Fibroblast of skin of left quadriceps (primary cell): ENCODE results near the gene CWC25.
"Not testable (repeated sequence)": the region's sequence is repeated elsewhere in the genome, so short reads cannot be mapped to it uniquely, and the experiment has no call there.

ENCODE experiments used
- DNase-seq, 2 experiments: peaks; one replicate each; pipeline ENCODE4 v3.0.0-alpha.2; 2013; ENCODE audit warnings: low read depth in 2 of 2

Gene CWC25

DNA sequence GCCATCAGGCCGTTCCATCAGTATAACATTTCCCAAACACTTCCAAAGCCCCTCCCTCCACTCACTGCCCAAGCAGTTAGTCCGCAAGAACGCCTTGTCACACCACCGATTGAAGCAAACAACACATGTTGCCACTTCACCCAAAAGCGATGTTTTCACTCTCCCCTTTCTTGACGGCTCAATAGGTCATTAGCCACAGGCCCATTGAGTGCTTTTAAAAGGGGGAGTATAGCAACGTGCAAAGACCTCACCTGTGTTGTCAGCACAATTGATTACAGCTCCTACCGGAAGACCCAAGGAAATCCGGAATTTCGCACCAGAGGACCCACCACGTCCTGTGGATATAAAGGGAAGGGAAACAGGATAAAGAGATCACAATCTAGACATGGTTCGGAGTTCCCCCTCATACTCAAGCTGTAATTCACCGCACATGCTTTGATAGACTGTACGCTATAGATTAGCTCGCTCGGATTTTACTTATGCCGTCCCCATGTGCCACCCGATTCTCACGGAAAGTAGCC, 27.7 kb upstream of the CWC25 start:
- no peak for DNase-seq

DNA sequence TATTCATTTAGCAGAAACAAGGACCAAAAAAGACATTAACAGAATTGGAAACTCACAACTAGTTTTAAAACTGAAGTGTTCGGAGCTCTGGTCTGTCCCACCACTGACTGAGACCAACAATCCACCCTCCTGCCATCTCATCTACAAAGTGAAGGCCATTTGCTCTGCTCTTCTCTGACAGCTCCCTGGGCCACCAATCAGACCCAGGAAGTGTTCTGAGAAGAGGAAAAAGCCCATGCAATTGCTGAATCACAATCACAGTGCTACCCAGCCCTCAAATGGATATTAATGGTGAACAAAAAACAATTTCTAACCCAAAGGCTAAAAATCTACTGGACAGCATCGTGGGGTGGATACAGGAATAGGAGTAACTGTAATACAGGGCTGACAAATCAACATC, 26.3 kb upstream of the CWC25 start:
- no peak for DNase-seq

- DNase-seq, result no peak
Measured at GRCh38 chr17:38850374-38850773, 25.3 kb upstream of the CWC25 start.

GRCh38 chr17:38848939-38849605, 24.0 kb upstream of the CWC25 start:
- DNase-seq, result no peak

DNA sequence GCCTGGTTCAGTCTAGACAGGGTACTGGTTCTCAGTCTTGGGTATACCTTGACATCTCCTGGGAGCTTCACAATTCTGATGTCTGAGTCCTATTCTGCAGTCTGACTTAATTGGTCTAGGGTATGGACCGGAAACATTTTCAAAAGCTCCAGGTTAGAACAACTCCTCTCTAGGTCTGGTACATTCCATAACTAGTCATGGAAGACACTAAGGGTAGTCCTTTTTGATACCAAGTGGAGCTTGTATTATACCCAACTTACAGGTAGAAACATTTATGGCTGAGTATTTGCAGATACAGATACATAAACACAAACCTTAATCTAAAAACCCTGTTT, 23.4 kb upstream of the CWC25 start:
- no peak for DNase-seq

- no peak for DNase-seq
Measured at GRCh38 chr17:38844261-38844757, 19.2 kb upstream of the CWC25 start.

DNA sequence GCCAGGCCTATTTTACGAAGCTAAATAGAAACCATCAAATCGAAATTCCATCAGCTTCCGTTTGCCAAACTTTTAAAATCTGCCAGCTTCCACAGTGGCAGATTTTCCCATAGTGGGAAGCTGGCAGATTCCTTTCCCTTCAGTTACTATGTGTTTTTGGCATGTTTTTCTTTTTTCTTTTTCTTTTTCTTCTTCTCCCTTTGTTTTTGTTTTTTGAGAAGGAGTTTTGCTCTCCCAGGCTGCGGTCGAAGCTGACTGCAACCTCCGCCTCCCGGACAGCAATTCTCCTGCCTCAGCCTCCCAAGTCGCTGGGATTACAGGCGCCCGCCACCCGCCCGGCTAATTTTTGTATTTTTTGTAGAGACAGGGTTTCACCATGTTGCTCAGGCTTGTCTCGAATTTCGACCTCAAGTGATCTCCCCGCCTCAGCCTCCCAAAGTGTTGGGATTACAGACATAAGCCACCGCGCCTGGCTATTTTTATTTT, 684 bp upstream of the CWC25 start:
- no peak for DNase-seq

DNA sequence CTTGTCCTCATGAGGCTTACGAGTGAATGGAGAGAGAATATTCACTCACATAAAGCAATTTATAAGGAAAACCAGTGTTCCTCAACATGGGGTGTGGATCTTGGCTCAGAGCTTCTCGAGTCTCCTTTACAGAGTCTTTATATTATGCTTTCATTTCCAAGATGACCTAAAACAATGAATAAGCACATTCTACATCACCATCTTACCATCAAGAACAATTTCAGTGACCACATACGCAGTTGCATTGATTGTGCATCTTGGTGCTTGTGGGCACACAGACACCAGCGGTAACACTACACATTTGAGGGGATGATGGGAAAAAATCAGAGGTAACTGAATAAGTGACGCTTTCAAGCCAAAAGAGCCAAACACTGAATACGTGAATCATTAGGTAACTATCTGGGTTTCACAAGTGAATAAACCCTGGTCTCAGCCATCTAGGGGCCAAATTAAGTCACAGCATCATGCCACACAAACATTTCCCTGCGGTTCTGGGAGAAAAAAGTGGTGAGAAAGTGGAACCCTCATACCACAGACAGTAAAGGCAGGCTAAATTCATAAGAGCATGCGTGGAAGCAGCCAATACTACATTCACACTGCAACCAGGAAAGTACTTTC, 9.4 kb downstream of the CWC25 start:
- DNase-seq, result no peak

GRCh38 chr17:38809828-38810227, 15.3 kb downstream of the CWC25 start:
- no peak for DNase-seq

GRCh38 chr17:38800237-38800760, 24.8 kb downstream of the CWC25 start:
- no peak for DNase-seq

- peak; percentile 97 for DNase-seq
Measured at GRCh38 chr17:38799501-38800236, 25.5 kb downstream of the CWC25 start, which contains the start of gene PIP4K2B. TSS of gene PIP4K2B (minus strand) at chr17:38799556. CDS start at chr17:38799424, 132 bp downstream.

DNA sequence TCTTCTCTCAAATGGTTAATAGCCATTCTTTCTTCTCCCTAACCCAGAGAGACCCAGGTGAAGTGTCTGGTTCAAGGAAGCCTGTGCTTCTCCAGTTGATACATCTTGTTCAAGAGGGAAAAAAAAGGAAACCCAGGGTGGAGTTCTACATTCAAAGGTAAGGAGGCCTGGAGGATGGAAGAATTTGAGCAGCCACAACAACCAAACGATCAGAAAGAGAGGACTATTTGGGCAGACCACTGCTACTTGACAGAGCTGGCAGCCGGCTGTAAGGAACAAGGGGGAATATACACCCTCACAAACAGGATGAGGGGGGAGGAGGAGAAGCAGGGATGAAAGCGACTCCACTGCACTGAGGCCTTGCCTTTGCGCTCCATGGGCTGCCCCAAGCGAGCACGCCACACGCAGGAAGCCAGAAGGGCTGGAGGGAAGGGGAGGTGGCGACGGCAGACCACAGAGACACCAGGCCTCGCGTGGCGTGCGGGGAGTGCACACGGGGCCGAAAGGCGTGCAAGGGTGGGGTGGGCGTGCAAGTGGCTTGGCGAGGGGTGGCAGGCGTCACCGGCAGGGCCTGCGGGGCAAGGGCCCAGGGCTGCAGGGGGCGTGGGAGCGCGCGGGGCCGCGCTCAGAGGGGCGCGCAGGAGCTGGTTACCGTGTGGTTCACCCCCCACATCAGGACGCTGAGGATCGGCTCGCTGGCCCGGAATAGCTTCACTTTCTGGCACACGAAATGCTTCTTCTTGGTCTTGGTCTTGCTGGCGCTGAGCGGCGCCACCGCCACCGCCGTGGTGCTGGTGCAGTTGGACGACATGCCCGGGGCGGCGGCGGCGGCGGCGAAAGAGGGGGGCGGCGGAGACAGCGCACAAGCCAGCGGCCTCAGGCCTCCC, 26.3 kb downstream of the CWC25 start:
- no peak for DNase-seq

- DNase-seq, result no peak
Measured at GRCh38 chr17:38797828-38798227, 27.3 kb downstream of the CWC25 start.

- no peak for DNase-seq
Measured at GRCh38 chr17:38797158-38797490, 28.0 kb downstream of the CWC25 start.

GRCh38 chr17:38796451-38797157, 28.5 kb downstream of the CWC25 start:
- no peak for DNase-seq

DNA sequence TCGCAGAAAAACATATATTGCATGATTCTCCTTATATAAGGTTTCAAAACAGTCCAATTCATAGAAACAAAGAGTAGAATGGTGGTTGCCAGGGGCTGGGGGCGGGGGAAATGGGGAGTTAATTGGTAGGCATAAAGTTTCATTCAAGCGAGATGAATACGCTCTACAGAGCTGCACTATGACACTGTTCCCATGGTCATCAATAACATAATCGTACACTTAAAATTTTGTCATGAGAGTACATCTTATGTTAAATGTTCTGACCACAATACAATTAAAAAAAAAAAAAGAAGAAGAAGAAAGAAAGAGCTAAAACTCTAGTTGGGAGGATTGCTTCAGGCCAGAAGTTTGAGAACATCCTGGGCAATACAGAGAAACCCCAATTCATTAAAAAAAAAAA, 30.9 kb downstream of the CWC25 start:
- DNase-seq, result no peak

DNA sequence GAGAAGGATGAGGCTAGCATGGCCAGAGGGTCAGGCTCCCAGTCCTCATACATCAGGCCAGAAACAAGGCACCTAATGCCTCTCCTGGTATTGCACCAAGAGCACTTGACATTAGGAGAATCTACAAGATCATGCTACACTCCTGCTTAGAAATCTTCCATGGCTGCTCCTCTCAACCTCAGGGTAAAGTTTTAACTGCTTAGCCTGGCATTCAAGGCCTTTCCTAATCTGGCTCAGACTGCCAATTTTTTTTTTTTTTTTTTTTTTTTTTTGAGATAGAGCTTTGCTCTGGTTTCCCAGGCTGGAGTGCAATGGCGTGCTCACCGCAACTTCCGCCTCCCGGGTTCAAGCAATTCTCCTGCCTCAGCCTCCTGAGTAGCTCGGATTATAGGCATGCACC, 34.0 kb downstream of the CWC25 start:
- DNase-seq, result no peak

DNA sequence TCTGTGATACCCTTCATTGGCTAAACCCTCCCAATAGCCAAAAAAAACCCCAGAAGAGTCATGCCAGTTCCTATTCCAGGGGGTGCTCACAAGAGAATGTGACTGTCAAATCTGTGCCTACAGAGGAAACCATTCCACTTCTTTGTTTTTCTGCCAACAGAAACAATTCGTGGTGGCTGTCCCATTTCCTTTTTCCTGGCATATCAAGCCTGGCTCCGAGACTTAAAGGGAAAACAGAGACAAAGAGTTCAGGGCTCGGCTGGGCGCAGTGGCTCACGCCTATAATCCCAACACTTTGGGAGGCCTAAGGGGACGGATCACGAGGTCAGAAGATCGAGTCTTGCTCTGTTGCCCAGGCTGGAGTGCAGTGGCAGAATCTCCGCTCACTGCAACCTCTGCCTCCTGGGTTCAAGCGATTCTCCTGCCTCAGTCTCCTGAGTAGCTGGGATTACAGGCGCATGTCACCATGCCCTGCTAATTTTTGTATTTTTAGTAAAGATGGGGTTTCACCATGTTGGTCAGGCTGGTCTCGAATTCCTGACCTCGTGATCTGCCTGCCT, 34.9 kb downstream of the CWC25 start:
- not testable (repeated sequence) for DNase-seq

DNA sequence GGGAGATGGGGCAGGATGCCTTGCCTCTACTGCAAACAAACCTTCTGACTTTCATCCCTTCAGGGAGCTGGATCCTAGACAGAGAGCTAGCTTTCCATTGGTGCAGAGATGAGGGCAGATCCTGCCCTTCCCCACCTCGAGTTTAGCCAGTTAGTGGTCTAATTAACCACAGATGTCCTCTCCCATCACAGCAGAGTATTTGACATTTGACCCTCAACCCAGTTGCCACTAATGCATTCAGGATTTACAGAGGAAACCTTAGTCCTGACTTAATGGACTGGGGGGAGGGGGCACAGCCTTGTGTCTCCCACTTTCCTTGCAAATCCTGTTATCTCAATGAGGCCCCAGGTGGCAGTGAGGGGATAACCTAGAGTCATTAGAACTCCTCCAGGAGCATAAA, 35.9 kb downstream of the CWC25 start:
- no peak for DNase-seq

DNA sequence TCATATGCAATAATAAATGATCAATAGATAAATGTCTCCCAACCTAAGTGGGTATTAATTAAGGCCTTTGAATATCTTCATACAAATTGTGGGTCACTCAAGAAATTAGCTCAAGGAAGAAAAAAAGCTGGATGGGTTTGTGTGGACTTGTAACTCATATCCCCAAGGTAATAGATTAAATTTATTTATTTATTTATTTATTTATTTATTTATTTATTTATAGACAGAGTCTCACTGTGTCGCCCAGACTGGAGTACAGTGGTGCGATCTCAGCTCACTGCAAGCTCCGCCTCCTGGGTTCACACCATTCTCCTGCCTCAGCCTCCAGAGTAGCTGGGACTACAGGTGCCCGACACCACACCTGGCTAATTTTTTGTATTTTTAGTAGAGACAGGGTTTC, 37.1 kb downstream of the CWC25 start:
- DNase-seq, result not testable (repeated sequence)
